SK-N-MC (cell line): ENCODE results near the gene ALMS1.

Experiments
- EZH2 ChIP-seq: fragments of 200-600 bp; sonication (generic); IDR thresholded peaks from one replicate; pipeline ENCODE4 v1.6.1; 2017; ENCODE audit warnings: antibody characterized with exemption
- POLR2AphosphoS5 ChIP-seq: IDR thresholded peaks from 2 replicates; pipeline ENCODE4 v1.6.1; 2012; ENCODE audit warnings: mild to moderate bottlenecking, low read depth, low read length, borderline replicate concordance

GRCh38 chr2:73640946-73641766 lies 255.5 kb downstream of the ALMS1 start:
- TF ChIP-seq EZH2 (no peak), POLR2AphosphoS5 (no peak)
